Measurements from ENCODE around the gene ACSS2. TPM values are rescaled to one million over a fixed set of nuclear protein-coding genes. Genes with fewer than 3 reads are reported as not detected.

ACSS2 gene
- total and polyA plus RNA-seq, 2 donors (not counting 1 experiment from before 2014, with no cell fraction given): 59.4 to 129 TPM

DNA sequence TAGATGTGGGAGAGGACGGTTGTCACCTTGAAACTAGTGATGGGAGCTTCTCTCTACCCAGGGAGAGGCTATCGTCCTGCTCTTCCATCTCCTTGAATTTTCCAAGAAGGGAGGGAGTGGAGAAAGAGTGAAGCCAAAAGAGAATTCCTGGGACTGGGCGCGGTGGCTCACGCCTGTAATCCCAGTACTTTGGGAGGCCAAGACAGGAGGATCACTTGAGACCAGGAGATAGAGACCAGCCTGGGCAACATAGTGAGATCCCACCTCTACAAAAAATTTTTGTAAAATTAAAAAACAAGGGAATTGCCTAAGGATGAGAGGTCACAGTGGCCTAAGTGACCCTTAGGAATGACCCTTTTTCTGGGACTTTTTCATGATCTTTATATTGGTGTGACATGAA is 88.1 kb downstream of the ACSS2 start:
- H3K4me2 ChIP-seq (ENCODE audit: extremely low read depth, insufficient read depth, low read length): no peak overlapping the region
- TF ChIP-seq EZH2 (IDR thresholded peaks at IDR 0.05; ENCODE audit: low read length, missing control alignments): no peak
- TF ChIP-seq, protein P1, sequence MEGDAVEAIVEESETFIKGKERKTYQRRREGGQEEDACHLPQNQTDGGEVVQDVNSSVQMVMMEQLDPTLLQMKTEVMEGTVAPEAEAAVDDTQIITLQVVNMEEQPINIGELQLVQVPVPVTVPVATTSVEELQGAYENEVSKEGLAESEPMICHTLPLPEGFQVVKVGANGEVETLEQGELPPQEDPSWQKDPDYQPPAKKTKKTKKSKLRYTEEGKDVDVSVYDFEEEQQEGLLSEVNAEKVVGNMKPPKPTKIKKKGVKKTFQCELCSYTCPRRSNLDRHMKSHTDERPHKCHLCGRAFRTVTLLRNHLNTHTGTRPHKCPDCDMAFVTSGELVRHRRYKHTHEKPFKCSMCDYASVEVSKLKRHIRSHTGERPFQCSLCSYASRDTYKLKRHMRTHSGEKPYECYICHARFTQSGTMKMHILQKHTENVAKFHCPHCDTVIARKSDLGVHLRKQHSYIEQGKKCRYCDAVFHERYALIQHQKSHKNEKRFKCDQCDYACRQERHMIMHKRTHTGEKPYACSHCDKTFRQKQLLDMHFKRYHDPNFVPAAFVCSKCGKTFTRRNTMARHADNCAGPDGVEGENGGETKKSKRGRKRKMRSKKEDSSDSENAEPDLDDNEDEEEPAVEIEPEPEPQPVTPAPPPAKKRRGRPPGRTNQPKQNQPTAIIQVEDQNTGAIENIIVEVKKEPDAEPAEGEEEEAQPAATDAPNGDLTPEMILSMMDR (conservative IDR thresholded peaks at IDR 0.05 in 1 of 2, IDR thresholded peaks at IDR 0.05 in 1 of 2; ENCODE audit: low read depth in 1 of 2, low read length in 2 of 2): no peak
- H3K27me3 ChIP-seq (ENCODE audit: control insufficient read depth, insufficient read depth, low read length): no peaks in the 10 kb centered on the region
- no peaks in the 10 kb centered on the region for H3K9me3 ChIP-seq (ENCODE audit: control insufficient read depth, insufficient read depth, low read depth, low read length)
- no peaks in the 10 kb centered on the region for H3K4me1 ChIP-seq (ENCODE audit: control insufficient read depth, extremely low read depth, insufficient read depth, low read length)
- no peak overlapping the region for H2AFZ ChIP-seq (ENCODE audit: low read length)
- no peaks in the 10 kb centered on the region for H3K36me3 ChIP-seq (ENCODE audit: control insufficient read depth, insufficient read depth, low read length)
- H3K79me2 ChIP-seq (ENCODE audit: control insufficient read depth, insufficient read depth, low read length): no peaks in the 10 kb centered on the region
- no peak for DNase-seq (ENCODE audit: low read depth in 2 of 2)
- no peak overlapping the region for H3K4me3 ChIP-seq (replicated peaks in 1 of 4; ENCODE audit: control extremely low read depth in 1 of 4, insufficient read depth in 1 of 4, low read depth in 3 of 4, low read length in 4 of 4)
- H3K27ac ChIP-seq (ENCODE audit: insufficient read depth, low read length): no peak overlapping the region
- H3K9ac ChIP-seq (ENCODE audit: insufficient read depth, low read length): no peak overlapping the region
- H4K20me1 ChIP-seq (ENCODE audit: control insufficient read depth, extremely low read depth, insufficient read depth, low read length): no peaks in the 10 kb centered on the region

DNA sequence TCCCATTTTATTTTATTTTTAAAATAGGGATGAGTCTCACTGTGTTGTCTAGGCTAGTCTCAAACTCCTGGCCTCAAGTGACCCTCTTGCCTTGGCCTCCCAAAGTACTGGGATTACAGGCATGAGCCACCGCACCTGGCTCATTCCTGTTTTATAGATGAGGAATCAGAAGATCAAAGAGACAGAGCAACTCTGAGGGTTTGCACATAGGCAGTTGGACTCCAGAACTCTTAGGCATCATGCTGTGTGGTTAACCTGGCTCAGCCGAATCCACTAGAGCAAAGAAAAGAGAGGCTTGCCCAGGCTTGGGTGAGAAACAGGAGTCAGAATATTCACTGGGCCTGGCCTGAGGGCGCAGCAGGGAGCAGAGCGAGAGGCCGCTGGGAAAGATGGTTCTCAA is 88.6 kb downstream of the ACSS2 start:
- H2AFZ ChIP-seq (ENCODE audit: low read length): no peak overlapping the region
- no peak for DNase-seq (ENCODE audit: low read depth in 2 of 2)

DNA sequence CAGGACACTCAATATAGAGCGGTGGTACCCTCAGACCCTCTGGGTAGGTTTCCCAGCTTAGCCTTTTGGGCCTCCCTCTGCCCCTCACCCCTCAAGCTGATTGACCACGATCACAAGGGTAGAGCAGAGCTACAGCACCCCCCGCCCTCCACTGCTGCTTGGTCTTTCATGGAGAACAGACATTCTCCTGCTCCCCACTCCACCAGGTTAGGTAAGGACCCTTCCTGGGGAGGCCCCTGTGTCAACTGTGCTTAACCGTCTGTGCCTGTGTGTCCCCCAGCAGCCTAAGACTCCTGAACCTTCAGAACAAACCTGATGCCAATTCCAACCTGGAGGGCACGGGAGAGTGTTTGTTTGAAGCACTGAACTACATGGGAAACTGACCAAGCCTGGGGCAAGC is 91.0 kb downstream of the ACSS2 start:
- no peaks in the 10 kb centered on the region for H3K9me3 ChIP-seq (ENCODE audit: control insufficient read depth, insufficient read depth, low read depth, low read length)
- H3K4me2 ChIP-seq (ENCODE audit: extremely low read depth, insufficient read depth, low read length): no peak overlapping the region
- no peak overlapping the region for H3K27ac ChIP-seq (ENCODE audit: insufficient read depth, low read length)
- no peak overlapping the region for H3K9ac ChIP-seq (ENCODE audit: insufficient read depth, low read length)
- H3K36me3 ChIP-seq (ENCODE audit: control insufficient read depth, insufficient read depth, low read length): no peaks in the 10 kb centered on the region
- TF ChIP-seq, protein P1 (conservative IDR thresholded peaks at IDR 0.05 in 1 of 2, IDR thresholded peaks at IDR 0.05 in 1 of 2; ENCODE audit: low read depth in 1 of 2, low read length in 2 of 2): no peak
- TF ChIP-seq EZH2 (IDR thresholded peaks at IDR 0.05; ENCODE audit: low read length, missing control alignments): no peak
- no peaks in the 10 kb centered on the region for H3K79me2 ChIP-seq (ENCODE audit: control insufficient read depth, insufficient read depth, low read length)
- no peak overlapping the region for H2AFZ ChIP-seq (ENCODE audit: low read length)
- no peaks in the 10 kb centered on the region for H3K4me1 ChIP-seq (ENCODE audit: control insufficient read depth, extremely low read depth, insufficient read depth, low read length)
- DNase-seq (ENCODE audit: low read depth in 2 of 2): no peak
- H4K20me1 ChIP-seq (ENCODE audit: control insufficient read depth, extremely low read depth, insufficient read depth, low read length): no peaks in the 10 kb centered on the region
- no peaks in the 10 kb centered on the region for H3K27me3 ChIP-seq (ENCODE audit: control insufficient read depth, insufficient read depth, low read length)
- no peak overlapping the region for H3K4me3 ChIP-seq (replicated peaks in 1 of 4; ENCODE audit: control extremely low read depth in 1 of 4, insufficient read depth in 1 of 4, low read depth in 3 of 4, low read length in 4 of 4)

More for the DNA sequence above, 88.6 kb downstream of the ACSS2 start:
- H3K27ac ChIP-seq (ENCODE audit: insufficient read depth, low read length): no peak overlapping the region
- H3K9me3 ChIP-seq (ENCODE audit: control insufficient read depth, insufficient read depth, low read depth, low read length): no peaks in the 10 kb centered on the region
- no peaks in the 10 kb centered on the region for H3K4me1 ChIP-seq (ENCODE audit: control insufficient read depth, extremely low read depth, insufficient read depth, low read length)
- no peaks in the 10 kb centered on the region for H3K79me2 ChIP-seq (ENCODE audit: control insufficient read depth, insufficient read depth, low read length)
- no peak overlapping the region for H3K9ac ChIP-seq (ENCODE audit: insufficient read depth, low read length)
- TF ChIP-seq, protein P1 (conservative IDR thresholded peaks at IDR 0.05 in 1 of 2, IDR thresholded peaks at IDR 0.05 in 1 of 2; ENCODE audit: low read depth in 1 of 2, low read length in 2 of 2): no peak
- TF ChIP-seq EZH2 (IDR thresholded peaks at IDR 0.05; ENCODE audit: low read length, missing control alignments): no peak
- no peaks in the 10 kb centered on the region for H4K20me1 ChIP-seq (ENCODE audit: control insufficient read depth, extremely low read depth, insufficient read depth, low read length)
- no peaks in the 10 kb centered on the region for H3K27me3 ChIP-seq (ENCODE audit: control insufficient read depth, insufficient read depth, low read length)
- H3K4me3 ChIP-seq (replicated peaks in 1 of 4; ENCODE audit: control extremely low read depth in 1 of 4, insufficient read depth in 1 of 4, low read depth in 3 of 4, low read length in 4 of 4): no peak overlapping the region
- H3K36me3 ChIP-seq (ENCODE audit: control insufficient read depth, insufficient read depth, low read length): no peaks in the 10 kb centered on the region
- H3K4me2 ChIP-seq (ENCODE audit: extremely low read depth, insufficient read depth, low read length): no peak overlapping the region

Data from fibroblast of lung (primary cell).